Stimulated activated CD8-positive, alpha-beta memory T cell treated with anti-CD3 and anti-CD28 coated beads, Interleukin-15, amount 100 ng/mL, for 4 hours (primary cell): ENCODE measurements around the gene POLA1.

Source experiments
- DNase-seq, 2 donors: peaks; one replicate each; pipeline ENCODE4 v3.0.0-alpha.2; 2020; ENCODE audit warnings: low read depth in 2 of 2

POLA1 gene

DNA sequence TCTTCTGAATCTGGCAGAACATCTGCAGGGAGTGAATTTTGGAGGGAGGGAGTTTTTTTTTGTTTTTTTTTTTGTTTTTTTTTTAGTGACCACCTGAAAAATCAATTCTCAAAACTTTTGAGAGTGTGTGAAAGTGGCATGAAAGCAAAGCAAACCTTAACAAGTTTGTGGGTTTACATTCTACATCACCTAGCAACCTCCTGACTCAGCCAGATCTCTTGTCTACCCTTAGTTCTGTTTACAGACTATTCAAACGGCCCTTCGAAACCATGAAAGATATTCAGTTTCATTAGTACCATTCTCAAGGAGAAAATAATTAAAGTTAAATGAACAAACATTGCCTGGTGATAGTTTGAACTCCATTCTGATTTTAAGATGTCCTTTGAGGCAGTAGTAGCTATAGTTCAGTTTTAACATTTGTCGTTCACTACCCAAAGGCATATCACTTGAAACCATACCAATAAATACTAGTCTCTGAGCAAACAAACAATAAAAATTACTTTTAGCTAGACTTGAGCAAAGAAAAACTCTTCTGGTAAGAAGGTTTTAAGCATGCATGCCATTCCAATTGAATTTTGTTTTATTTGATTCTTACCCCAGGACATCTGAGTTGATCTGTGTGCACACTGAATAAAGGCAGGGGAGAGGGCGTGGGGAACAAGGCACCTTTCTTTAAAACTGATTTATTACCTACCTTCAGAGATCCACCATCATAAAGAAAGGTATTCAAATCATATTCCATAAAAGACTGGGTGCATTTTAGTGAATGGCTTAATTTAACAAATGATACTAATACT lies 184.3 kb downstream of the POLA1 start:
- no peak for DNase-seq

DNA sequence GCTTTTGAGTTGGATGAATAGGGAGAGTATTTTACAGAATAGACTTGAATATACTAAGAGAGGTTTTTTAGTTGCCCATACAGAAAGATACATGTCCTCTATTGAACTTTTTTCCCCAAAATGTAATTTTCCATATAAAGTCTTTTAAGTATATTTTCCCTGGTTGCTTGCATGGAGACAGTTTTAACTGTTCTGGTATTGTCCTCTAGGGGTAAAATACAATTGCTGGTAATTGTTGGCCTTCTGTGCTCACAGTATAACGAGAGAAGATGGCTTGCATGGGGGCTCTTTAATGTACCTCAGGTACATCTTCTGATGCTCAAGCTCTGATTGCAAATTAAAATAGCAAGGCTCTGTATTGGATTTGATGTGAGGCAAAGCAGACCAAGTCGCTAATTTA lies 186.0 kb downstream of the POLA1 start:
- DNase-seq, result no peak

DNA sequence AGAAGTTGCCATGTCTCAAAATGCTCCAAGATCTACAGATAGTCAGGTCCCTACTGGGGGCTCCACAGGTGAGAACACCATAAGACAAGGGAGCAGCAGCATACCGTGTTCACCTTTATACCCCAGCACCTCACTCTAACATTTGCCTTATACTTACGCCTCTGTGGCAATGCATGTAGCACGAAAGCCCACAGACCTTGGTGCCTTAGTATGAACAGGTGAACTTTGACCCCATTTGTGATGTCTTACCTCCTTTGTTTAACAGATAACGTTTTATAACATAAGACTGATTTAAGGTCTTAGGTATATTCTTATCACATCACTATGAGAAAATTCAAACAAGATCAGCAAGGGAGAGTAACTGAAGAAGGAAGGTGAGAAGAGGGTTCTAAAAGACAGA lies 193.2 kb downstream of the POLA1 start:
- DNase-seq, result no peak

DNA sequence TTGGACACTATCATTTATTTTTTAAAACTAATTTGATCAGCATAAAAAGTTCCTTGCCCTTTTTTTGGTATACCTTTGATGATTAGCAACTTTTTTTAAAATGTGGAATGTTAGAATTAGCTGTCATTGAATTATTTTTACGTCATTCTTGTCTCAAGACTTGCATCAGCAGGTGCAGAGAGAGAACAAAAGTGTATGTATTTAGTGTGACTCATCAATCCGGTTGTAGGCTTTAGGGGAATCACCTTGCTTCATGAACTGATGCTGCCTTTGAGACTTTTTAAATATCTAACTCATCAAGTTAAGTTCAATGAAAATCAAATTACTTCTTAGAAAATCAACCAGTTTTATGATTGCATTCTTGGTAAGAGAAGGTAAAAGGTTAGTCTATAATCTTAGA lies 197.0 kb downstream of the POLA1 start:
- no peak for DNase-seq

DNA sequence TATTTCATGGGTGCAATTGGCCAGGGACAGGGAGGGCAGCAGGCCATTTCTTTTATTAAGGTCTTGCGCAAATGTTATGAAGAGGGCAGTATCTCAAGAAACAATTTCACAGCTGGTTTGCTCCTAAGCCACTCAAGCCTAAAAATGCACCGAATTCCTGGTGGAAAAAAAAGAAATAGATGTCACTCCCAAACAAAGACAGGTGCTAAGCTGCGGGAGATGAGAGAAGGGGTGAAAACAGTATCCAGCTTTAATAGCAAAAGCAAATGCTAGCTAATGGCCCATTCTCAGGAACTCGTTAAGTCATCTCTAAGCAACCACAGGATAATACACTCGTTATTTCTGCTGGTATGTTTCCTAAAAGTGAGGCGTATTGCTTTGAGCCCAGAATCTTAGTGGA lies 205.7 kb downstream of the POLA1 start:
- no peak for DNase-seq

DNA sequence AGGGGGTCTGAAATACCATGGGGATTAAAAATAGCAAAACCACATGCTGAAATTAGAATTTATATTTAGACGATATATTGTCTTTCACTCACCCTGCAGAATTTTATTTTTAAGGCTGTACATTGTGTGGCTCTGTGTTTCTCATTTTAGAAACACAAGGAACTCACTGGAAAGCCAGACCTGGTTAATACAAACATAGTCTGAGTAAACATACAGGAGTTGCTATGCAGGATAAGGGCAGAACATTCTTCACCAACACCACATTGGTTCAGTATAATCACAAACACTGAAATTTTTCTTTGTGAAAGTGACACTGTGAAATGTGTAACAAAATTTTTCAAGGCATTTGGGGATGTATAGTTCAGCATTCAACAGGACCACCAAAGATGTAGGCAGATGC lies 206.5 kb downstream of the POLA1 start:
- DNase-seq, result no peak

DNA sequence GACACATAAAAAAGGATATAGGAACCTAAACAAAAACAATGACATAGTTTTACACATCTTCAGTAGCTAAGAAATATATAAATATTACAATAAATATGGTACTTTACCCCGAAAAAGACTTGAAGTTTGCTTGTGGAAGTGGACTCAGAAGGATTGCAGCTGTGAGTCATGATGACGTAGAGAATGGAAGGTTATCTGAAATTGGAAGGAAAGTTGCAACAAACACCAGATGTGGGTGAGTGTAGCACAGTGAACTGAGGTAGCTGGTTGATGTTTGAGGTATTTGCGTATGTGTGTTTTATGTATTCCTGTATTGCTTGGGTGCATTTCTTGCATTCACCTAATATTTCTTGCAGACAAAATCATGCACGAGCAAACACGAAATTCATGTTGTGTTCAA lies 209.1 kb downstream of the POLA1 start:
- DNase-seq, result no peak

DNA sequence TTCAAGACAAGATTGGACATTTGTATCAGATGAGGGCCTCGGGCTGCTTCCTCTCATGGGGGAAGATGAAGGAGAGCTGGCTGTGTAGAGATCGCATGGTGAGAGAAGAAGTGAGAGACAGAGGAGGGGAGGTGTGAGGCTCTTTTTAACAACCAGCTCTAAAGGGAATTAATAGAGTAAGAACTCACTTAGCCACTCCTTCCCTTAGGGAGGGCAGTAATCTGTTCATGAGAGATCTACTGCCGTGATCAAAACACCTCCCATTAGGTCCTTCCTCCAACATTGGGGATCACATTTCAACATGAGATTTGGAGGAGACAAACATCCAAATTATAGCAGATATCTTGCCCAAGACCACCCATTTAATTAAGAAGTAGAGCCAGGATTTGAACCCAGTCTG lies 225.0 kb downstream of the POLA1 start:
- DNase-seq, result no peak

DNA sequence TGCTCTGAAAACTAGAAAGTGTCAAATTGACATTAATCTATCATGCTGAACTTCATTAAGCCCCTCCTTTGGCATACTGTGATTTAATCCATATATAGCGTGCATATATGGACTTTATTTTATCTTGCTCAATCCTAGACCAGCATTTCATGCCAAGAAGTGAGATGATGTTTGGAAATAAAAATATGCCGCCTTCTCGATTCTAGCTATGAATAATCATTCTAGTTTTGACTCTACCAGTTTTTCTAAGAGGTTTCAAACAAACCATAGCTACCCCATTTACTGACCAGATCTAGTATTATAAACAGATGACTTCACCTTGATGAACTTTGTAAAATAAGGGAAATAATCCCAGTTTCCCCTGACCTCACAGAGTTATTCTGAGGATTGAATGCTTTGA lies 227.1 kb downstream of the POLA1 start:
- no peak for DNase-seq

DNA sequence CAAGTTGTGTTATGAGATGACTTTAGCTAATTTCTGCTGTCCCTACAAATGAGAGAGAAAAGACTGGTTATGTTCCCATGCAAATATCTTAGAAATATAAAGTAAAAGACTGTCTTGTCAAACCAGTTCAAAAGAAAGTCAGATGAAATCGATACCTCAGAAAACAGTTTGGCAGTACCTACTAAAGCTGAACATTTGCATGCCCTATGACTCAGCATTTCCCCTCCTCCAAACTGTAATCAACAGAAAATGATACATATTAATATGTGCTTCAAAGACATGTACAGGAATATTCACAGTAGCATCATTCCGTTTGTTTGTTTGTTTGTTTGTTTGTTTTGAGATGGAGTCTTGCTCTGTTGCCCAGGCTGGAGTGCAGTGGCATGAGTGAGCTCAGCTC lies 231.7 kb downstream of the POLA1 start:
- no peak for DNase-seq

DNA sequence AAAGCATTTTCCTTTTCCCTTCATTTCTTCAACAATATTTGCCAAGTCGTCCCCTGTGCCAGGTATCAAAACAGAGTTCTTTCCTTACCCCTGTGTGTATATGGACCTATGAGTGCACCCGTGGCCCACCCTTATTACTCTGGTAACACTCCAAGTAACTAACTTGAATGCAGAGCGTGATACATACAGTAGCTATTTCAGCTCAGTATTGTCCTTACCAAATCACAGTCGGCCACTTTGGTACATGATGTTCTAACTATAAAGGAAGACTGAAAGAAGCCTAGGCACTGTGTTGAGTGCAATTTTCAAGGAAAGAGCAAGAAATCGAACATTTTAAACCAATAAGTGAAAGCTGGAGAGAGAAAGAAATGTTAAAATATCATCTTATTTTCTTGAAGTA lies 233.7 kb downstream of the POLA1 start:
- no peak for DNase-seq

DNA sequence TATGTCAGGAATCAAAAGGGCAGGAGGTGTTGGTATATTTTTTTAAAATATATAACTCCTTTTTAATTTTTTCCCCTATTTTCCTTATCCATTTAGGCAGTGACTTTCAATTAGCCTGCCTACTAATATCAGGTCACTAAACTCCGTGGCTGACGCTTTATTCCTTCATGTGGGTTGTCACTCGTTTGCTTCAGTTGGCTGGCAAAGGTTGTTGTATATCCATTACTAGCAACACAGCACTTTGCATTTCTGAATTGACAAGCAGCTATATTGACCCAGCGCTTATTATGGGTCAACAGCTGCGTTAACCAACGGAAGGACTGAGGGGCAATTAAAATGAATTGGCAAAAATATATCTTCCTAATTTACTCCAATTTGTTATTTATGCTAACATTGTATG lies 234.4 kb downstream of the POLA1 start:
- no peak for DNase-seq

DNA sequence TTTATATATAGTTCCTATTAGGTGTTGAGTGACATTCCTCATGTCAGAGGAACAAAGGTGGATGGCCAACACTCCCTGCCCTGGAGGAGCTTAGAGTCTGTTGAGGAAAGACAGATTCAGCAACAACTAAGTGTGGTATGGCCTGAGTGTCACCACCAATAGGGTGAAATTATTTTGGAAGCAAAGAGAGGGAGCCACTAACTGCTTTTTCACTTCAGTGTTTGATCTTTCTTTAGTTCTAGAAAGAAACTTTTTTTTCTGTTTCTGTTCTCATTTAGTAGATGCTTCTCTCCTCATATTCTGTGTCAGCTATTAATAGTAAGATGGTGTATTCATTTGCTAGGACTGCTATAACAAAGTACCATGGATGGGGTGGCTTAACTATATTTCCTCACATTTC lies 240.6 kb downstream of the POLA1 start:
- DNase-seq, result no peak

DNA sequence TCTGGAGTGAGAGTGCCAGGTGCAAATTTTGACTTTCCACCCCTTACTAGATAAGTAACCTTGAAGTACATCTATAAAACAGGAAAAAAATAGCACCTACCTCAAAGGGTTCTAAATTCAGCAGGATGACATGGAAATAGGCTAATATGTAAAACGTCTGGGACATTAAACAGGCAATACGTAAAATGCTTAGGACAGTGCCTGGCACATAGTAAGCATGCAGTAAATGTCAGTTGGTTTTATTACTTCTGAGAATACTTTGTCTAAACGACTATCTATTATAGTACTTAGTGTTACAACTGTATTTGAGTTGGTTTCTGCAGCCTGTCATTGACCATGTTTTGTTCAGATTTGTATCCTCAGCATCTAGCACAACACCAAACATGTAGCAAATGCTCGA lies 251.3 kb downstream of the POLA1 start:
- DNase-seq, result no peak

DNA sequence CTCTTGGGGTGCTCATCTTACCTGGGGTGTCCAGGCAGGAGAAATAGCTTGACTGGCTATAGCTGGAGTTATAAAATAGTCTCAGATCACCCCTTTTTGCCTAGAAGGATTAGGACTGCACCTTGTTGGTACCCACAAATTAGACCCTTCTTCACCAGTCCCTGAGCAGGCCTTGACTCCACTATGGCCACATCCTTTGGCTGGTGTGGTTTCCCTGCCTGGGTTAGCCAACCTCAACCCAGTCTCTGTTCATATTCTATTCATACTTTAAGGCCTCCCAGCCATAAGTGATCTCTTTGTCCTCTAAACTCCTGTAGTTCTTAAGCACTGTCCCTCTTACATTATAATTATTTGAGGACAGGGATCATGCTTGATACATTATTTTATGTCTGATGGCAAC lies 252.7 kb downstream of the POLA1 start:
- DNase-seq, result no peak

DNA sequence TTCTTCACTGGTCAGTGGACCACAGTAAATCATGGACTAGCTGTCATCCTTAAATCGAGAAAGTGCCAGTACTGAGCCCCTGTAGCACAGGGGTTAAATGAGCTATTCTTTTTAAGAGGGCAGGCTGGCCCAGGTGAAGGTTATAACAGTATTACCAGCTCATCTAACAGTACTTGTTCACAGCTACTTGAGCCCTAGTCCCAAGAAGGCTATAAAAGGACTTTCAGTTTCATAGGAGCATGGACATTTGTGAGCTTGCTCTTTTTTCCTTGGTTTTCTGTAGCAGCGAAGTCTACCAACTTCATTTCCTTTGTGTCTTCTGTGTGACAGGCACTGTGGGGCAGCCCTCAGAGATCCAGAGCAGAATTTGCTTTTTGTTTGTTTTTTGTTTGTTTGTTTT lies 261.0 kb downstream of the POLA1 start:
- no peak for DNase-seq

DNA sequence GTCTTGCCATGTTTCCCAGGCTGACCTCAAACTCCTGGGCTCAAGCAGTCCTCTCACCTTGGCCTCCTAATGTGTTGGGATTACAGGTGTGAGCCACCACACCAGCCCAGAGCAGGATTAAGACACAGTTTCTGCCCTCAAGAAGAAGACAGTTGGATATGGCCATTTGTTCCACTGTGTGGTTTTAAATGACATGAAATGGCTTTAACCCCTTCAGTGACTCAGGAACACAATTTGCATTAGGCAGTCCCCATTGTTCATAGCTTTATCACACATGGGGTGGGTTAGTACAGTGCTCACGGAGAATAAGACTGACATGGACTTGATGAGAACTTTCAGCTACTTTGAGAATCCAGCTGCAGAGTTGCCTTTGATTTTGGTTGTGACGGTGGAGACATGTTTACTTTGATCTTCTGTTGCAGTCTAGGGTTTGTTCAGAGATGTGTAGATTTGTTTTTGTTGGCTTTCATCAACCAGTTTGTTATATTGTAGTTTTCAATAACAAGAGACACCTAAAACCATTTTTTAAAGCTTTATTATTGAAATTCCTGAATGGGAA lies 261.7 kb downstream of the POLA1 start:
- DNase-seq, result no peak

DNA sequence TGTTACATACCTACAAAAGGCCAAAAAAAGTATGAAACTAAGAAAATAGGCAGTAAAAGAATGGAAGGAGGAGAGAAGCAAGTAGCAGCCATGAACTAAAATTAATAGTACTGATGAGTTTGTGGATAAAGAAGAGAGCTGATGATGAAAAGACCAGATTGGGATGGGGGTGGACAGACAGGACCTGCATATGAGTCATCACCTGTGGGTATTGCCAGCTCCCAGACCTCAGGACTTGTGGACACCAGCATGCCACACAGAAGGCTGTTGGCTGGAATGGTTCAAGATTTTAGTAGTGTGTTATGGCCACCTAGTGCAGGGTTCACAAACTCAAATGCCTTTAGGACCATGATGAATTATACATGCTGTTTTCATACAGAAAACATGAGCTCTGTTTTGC lies 263.1 kb downstream of the POLA1 start:
- DNase-seq, result no peak

DNA sequence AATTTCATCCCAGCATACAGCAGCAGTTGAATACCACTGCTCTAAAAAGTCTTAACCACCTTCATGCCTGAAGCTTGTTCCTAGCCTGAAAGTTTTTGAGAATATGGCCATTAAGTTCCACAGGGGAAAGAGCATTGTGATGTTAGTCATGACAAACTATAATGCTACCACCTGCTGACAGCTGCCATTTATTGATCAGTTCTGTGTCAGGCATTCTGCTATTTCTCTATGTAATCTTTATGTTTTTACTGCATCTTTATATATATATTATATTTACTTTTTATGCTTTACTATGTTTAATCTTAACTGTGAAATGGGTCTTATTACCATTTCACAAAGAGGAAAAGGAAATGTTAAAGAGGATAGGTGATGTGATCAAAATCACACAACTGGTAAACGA lies 268.1 kb downstream of the POLA1 start:
- DNase-seq, result no peak

DNA sequence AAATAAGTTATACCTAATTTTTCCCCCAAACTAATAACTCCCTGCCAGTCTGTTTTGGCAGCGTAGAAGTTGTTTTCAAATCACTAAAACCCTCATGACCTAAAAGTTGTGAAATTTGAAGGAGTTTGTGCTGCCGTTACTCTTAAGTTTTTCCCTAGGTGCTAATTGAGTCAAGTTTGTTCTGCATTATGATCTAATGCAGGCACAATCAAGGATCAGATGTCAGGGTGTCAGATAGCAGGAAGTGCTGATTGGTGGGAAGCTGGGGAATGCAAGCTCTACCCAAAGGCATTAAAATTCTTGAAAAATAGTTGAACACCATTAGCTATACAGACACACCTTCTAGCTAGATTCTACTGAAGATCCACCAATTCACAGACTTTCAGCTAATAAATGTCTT lies 270.1 kb downstream of the POLA1 start:
- DNase-seq, result no peak

DNA sequence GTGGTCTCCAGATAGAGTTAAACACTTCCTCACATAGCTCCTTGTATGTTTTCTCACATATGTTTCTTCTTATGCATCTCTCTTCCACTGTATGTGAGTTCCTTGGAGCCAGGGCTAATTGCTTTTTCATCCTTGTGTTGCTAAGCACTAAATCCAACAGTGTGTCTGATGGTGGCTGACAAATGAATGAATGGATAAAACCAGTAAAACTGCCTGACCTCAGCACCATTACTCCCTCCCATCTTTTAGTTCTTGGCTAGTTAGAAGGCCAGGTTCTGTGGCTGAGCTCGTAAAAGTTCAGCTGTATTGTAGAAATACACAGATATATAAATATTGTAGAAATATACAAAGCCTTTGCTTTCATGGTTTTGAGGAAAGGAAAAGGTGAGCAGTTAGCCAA lies 271.7 kb downstream of the POLA1 start:
- no peak for DNase-seq

DNA sequence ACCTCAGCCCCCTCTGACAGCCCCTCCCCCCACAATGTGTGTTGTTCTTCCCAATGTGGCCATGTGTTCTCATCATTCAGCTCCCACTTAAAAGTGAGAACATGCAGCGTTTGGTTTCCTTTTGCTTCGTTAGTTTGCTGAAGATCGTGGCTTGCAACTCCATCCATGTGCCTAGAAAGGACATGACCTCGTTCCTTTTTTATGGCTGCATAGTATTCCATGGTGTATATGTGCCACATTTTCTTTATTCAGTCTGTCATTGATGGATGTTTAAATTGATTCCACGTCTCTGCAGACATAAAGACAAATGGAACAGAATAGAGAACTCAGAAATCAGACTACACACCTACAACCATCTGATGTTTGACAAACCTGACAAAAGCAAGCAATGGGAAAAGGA lies 276.1 kb downstream of the POLA1 start:
- DNase-seq, result no peak

DNA sequence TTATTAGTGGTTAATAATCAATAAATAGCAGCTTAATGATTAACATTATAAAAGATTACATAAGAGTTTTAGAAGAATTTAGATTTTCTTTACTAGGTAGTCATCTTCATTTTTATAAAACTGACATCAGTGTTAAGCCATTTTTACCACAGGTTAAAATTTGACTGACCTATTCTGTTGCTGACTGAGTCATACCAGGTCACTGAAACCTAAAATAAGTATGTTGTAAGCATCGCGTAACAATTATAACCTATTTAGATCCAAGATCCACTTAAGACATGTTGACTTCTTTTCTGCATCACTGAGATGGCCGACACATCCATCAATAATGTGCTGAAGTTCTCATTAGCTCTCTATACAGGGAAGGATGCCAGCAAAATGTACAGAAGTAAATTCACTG lies 285.4 kb downstream of the POLA1 start:
- no peak for DNase-seq

DNA sequence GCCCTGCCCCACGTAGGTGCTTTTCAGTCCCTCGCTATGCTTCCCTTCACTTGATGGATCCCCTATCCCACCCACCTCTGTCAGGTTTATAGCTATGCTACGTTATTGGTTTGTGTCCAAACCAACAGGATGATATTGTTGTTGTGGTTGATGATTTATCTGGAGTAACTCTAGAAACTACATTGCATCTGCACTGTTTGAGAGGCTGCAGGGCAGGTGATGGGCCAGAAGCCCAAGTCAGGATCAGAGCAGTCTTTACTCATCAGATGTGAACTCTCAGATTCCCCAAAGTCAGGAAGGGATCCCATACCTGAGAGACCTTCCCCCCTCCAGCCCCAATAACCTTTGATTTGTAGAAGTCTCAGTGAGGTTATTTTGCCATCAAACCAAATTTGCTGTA lies 287.3 kb downstream of the POLA1 start:
- DNase-seq, result no peak
